ENCODE results near the gene KRT1.

DNA sequence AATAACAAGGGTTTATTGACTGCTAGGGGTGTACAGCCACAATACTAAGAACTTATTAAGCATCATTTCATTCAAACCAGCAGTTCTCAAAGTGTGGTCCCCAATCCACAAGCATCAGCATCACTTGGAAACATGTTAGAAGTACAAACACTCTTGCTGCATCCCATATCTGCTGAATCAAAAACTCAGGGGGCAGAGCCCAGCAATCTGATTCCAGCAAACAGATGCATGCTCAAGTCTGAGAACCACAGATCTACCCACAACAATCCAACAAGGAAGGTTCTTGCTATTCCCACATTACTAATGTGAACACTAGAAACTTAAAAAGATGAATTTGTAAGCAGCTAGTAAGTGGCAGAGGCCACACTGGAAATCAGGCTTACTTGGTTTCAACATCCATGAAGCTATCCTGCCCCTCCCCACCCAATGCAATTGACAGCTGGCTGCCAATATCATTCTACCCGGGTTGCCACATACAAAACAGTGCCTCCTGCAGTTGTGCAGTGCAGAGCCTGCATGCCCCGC, 16.9 kb upstream of the KRT1 start:
- no peak for TF ChIP-seq EP300 (IDR thresholded peaks at IDR 0.05)
- no peak for TF ChIP-seq CTCF (IDR thresholded peaks at IDR 0.05)
- TF ChIP-seq POLR2AphosphoS5 (IDR thresholded peaks at IDR 0.05), result no peak

Measured in suprapubic skin (tissue), 4 donors.